Airway epithelial cell (primary cell): ENCODE results near the gene OR4K1. TPM values are rescaled to one million over a fixed set of nuclear protein-coding genes. Genes with fewer than 3 reads are reported as not detected.

Experiments
- total RNA-seq: library from RNA; depleted of rRNA; stranded (reverse); fragments of >200 nt; gene quantifications from 2 replicates; pipeline ENCODE4 v1.2.3, GENCODE V29; 2015

OR4K1 gene, protein sequence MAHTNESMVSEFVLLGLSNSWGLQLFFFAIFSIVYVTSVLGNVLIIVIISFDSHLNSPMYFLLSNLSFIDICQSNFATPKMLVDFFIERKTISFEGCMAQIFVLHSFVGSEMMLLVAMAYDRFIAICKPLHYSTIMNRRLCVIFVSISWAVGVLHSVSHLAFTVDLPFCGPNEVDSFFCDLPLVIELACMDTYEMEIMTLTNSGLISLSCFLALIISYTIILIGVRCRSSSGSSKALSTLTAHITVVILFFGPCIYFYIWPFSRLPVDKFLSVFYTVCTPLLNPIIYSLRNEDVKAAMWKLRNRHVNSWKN
- total RNA-seq = not detected in 2 replicates

DNA sequence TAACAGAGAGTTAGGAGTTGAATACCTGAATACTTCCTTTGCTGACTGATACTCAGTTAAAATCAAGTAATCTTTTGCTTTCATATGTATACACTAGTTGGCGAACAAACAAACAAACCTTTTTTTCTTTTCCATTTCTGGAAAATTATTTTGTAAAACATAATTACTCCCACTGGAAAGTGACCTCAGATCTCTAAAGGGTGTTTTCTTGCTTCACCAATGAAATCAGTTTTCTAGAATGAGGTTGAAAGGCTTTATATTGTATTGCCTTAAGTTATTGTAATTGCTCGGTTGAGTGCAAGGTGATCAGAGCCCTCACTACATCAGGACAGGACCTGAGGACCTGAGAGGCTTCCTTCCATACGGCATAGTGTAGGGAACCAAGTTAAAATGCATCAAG is at the start of gene OR4K1:
OR4K1 (plus strand) TSS at position 301 of the 400 bp plus-strand sequence. CDS start 4,750 bp downstream, outside the sequence.

DNA sequence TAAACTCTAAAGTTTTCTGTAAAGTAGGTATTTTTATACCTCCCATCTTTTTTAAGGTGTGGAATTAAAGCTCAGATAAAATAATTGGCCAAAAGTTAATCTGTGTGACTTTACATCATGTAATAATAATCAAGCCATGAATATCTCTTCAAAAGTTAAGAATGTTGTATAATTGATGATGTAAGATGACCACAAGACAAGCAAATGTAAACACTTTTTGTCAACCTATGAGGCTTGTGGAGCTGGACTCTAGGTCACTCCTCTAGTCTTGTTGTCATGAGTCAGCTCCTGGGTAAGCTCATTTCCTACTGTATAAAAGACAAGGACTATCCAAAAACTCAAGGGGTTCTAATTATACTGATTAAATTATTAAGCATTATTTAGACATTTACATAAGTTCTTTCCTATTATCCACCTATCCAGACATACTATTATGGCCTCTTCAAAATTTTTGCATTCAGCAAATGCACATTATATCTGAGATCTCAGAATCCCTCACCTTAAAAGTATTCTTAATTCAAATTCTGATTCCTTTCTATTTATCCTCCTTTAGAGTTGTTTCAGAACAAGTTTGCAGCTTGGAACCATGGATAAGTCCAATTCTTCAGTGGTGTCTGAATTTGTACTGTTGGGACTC is 10.6 kb upstream of the OR4K1 start, which contains the start of gene OR4K5:
OR4K5 (plus strand) TSS at position 587 of the 637 bp plus-strand sequence; CDS start at position 587, 0 bp downstream.

DNA sequence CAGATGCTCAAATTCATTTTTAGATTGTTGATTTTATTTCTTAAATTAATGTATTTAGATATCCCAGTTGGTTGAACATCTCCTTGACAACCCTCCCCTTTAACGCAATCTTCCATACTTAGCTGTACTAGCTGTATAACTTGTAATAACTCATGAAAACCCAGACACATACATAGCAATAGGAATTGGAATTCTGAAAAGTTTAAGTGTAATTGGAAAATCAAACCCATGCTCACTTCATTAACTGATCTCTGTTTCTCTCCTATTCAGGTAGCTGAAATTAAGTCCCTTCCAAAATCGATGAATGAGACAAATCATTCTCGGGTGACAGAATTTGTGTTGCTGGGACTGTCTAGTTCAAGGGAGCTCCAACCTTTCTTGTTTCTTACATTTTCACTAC is 44.6 kb downstream of the OR4K1 start, which contains the start of gene OR4K15:
OR4K15 (plus strand) TSS at position 301 of the 400 bp plus-strand sequence; CDS start at position 301, 0 bp downstream.

Other genes starting within 250 kb of the OR4K1 start
- gene OR11H2, start 217.0 kb upstream of the OR4K1 start, total RNA-seq = not detected in 2 replicates
- not detected in 2 replicates for gene OR4Q3, start 187.3 kb upstream of the OR4K1 start, total RNA-seq
- not detected in 2 replicates for gene OR4M1, start 157.4 kb upstream of the OR4K1 start, total RNA-seq
- gene OR4N2, start 127.1 kb upstream of the OR4K1 start, total RNA-seq = not detected in 2 replicates
- gene OR4K2, start 55.8 kb upstream of the OR4K1 start, total RNA-seq = not detected in 2 replicates
- gene OR4K5, start 10.3 kb upstream of the OR4K1 start, total RNA-seq = not detected in 2 replicates
- not detected in 2 replicates for gene OR4K15, start 44.7 kb downstream of the OR4K1 start, total RNA-seq
- not detected in 2 replicates for gene OR4Q2, start 71.2 kb downstream of the OR4K1 start, total RNA-seq
- not detected in 2 replicates for gene OR4K14, start 88.4 kb downstream of the OR4K1 start, total RNA-seq
- gene OR4K13, start 105.1 kb downstream of the OR4K1 start, total RNA-seq = not detected in 2 replicates
- gene OR4L1, start 129.1 kb downstream of the OR4K1 start, total RNA-seq = not detected in 2 replicates
- gene OR4K17, start 179.8 kb downstream of the OR4K1 start, total RNA-seq = not detected in 2 replicates
- gene OR4N5, start 207.9 kb downstream of the OR4K1 start, total RNA-seq = not detected in 2 replicates